IPS-18c (cell line): Measurements from ENCODE around the gene CCDC28B.

ENCODE experiments used
- H3K4me3 ChIP-seq: 2 replicates; pipeline ENCODE4 v1.7.0; 2013; ENCODE audit warnings: low read depth, mild to moderate bottlenecking, low read length, moderate library complexity; ENCODE audit not compliant: insufficient read depth
- H3K9me3 ChIP-seq: one replicate; pipeline ENCODE4 v1.6.1; 2013; ENCODE audit warnings: mild to moderate bottlenecking, low read length, moderate library complexity; ENCODE audit not compliant: control insufficient read depth, insufficient read depth

The CCDC28B gene

DNA sequence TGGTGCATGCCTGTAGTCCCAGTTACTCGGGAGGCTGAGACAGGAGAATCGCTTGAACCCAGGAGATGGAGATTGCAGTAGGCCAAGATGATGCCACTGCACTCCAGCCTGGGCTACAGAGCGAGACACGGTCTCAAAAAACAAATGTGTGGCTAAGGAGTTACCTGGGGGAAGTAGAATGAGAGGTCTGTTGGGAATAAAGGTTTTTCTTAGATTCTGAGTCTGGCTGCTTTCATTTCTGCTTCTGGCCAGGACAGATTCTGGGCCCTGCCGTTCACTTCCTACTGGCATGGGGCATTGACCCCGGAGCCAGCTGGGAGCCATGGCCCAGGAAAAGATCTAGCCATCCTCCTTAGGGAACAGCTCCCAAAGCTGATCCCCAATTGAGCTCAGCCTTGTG, 8.1 kb downstream of the CCDC28B start:
- H3K9me3 ChIP-seq = no peaks in the 10 kb centered on the region
- no peak overlapping the region for H3K4me3 ChIP-seq

DNA sequence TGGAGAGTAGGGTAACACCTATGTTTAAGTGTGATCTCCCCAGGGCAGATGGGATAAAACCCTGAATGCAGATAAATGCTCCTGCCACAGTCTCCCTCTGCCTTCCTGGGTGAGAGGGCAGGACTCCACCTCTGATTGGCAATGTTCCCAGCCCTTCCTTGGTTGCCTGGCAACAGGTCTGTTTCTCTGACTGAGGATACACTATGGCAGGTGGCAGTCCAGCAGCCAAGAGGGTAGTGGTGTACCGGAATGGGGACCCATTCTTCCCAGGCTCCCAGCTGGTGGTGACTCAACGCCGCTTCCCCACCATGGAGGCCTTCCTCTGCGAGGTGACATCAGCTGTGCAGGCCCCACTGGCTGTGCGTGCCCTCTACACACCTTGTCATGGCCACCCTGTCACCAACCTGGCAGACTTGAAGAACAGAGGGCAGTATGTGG, 8.5 kb downstream of the CCDC28B start, which contains the start of gene DCDC2B:
Gene DCDC2B, plus strand, starts transcription at position 199 of the 438 bp plus-strand sequence. Its CDS starts 5 bp downstream, at position 204.
- H3K4me3 ChIP-seq = no peak within 1 kb of the TSS
- H3K9me3 ChIP-seq = no peaks in the 10 kb centered on the region

DNA sequence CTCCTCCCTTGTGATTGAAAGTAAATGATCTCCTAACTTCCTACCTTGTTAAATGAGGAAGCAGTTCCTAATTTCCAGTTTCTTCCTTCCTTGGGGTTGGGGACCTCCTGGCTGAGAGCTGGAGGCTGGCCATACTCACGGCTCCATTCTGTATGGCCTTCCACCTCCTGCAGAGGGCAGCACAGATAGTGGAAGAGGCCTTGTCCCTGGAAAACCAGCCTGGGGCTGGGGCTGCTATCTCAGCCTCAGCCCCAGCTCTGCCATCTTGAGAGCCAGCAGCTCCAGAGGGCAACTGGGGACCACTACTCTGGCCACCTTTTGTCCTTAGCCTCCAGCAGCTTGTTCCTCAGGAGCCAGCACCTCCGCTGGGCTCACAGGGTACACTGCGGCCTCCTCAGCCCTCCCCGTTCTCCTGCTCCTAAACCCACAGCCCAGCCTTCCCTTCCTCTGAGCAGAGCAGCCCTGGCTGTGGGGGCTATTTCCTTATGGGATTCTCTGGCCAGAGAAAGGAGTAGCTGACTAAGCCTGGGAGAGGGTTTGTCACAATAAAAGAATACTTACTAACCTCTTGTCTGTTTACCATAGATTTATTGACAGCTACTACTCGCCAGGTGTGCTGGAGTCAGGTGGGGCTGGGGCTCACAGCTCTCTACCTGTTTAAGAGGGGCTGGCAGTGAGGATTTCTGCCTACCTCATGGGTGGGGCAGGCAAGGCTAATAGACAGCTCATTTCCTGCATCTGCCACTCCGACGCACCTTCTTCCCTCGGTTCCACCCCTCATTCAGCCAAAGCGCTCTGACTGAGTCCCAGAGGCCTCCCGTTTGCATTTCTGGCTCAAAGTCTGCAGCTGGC, 15.5 kb downstream of the CCDC28B start:
- Histone ChIP-seq H3K4me3 (no peak overlapping the region), H3K9me3 (no peaks in the 10 kb centered on the region)

DNA sequence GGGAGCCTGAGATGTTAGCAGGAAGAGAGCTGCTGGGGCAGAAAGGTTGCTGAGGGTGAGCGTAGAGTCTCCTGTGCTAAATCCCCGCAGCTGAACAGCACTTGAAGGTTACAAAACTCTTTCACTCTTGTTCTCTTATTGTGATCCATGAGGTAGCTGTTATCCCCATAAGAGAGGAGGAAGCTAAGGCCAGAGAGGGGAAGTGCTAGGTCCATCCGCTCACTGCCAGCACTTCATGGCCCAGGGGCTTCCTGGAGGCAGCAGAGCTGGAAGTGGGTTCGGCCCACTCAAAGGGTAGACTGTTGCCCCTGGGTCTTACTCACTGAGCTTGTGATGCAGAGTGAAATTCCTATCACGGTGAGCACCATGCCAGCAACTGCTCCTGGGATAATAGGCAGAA, 16.2 kb downstream of the CCDC28B start:
- Histone ChIP-seq H3K9me3 (no peaks in the 10 kb centered on the region), H3K4me3 (no peak overlapping the region)

DNA sequence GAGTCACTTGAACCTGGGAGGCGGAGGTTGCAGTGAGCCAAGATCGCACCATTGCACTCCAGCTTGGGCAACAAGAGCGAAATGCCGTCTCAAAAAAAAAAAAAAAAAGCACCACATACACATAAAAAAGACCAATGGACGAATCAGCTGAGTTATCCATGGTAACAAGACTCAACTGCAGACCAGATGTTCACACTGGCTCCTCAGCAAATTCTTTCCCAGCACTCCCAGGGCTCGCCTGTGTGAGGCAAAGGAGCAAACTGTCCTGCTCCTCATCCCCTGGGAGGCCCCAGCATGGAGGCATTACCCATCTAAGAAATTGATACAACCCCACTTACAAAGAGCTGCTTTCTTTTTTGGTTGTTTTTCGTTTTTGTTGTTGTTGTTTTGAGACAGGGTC, 18.6 kb downstream of the CCDC28B start:
- H3K4me3 ChIP-seq = no peak overlapping the region
- no peaks in the 10 kb centered on the region for H3K9me3 ChIP-seq

DNA sequence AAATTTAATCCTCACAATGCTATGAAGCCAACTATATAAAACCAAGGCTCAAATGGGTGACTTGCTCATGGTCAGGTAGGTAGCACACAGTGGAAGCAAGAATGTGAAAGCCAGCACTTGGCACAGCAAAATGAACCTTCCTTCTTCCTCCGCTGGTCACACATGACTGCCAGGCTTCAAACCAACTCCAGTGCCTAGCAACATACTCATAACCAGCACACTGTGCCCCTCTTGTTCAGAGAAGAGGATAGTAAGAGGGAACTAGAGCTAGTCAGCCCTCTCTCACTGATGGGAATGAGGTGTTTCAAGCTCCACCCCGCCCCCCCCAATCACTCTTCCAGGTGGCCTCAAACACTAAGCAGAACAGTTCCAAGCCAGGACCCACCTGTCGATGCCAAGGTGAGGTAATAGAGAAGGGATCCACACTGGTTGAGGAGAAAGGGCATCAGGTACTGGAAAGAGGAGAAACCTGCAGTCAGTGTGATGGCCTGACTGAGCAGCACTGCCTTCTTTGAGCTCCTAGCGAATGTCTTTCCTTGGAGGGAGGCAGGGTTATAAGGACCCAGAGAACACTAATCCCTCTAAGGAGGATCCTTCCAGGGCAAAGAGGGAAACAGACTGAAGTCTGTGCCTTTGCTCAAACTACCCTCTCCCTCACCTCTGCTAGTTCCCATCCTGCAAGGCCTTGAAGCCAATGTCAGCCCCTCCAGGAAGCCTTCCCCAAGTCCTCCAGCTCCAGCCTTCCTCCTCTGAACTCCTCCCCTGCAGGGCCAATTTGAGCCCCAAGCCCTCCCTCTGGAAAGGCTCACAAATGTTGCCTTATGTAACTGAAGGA, 20.6 kb downstream of the CCDC28B start:
- H3K9me3 ChIP-seq = no peaks in the 10 kb centered on the region
- H3K4me3 ChIP-seq = peak overlapping the region; percentile 96

DNA sequence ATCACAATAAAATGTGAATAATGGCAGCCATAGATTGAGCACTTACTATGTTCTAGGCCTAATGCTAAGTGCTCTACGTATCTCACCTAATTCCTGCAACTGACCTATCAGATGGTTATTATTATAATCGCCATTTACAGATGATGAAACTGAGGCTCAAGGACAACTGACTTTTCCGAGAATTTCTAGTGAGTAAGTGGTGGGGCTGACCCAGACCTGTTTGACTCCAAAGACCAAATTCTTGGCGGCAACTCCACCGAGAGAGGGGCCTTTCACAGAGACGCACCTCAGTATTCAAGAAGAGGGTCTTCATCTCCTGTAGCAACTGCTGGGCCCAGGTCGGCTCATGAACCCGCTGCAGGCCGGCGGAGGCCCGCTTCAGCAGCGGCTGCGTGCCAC, 21.2 kb downstream of the CCDC28B start:
- peak overlapping the region; percentile 96 for H3K4me3 ChIP-seq
- H3K9me3 ChIP-seq = no peaks in the 10 kb centered on the region

DNA sequence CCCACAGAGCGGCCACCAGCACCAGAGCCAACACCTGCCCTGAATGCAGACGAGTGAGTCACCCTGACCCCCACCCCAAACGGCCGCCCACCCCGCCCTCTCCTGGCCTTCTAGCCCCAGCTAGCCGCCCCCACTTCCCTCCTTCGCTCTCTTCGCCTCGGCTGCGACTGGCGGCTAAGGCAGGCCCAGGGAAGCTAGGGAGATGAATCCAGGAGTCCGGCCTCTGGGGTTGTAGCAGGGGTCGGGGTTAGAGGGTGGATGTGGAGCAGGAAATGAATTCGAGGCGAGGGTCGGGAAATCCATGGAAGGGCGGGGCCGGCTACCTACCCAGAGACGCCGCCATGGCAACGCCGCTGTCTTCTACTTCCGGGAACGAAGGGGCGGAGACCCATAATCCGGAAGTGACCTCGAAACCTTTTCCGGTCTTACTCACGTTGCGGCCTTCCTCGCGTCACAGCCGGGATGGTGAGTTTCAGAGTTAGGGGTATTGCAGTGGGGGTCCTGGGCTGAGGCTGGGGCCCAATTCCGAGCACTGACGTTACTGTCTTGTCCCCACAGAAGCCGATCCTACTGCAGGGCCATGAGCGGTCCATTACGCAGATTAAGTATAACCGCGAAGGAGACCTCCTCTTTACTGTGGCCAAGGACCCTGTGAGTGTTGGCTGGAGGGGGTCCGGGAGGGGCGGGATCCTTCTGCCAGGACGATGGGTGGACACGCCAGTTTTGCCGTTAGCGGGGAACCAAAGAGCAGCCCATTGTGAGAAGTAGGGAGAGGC, 21.8 kb downstream of the CCDC28B start, which contains the start of the genes EIF3I and TMEM234:
Gene EIF3I, plus strand, starts transcription at position 428 of the 776 bp plus-strand sequence. Its CDS starts 35 bp downstream, at position 463.
Gene TMEM234, minus strand, starts transcription at position 374 of the 776 bp plus-strand sequence. Its CDS starts 31 bp downstream, at position 343.
- H3K4me3 ChIP-seq = peak within 1 kb of the TSS; percentile 96

DNA sequence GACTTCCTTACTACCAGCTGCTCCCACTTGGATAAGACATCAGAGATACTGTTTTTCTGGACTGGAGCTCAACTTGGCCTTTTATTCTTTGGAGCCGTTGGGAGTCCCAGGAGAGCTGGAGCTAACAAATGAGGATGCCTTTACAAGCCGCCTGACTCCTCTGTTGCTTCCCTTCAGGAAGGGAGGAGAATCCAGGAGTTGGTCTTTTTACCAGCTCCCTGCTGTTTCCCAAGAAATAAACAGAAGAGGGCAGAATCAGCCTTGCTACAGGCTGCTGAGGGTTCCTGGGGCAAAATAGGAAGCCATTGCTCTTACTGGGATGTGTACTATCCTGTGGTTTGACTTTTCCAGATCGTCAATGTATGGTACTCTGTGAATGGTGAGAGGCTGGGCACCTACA, 23.3 kb downstream of the CCDC28B start:
- no peak overlapping the region for H3K4me3 ChIP-seq

More for the DNA sequence above, 21.8 kb downstream of the CCDC28B start, which contains the start of the genes EIF3I and TMEM234:
- no peaks in the 10 kb centered on the region for H3K9me3 ChIP-seq

DNA sequence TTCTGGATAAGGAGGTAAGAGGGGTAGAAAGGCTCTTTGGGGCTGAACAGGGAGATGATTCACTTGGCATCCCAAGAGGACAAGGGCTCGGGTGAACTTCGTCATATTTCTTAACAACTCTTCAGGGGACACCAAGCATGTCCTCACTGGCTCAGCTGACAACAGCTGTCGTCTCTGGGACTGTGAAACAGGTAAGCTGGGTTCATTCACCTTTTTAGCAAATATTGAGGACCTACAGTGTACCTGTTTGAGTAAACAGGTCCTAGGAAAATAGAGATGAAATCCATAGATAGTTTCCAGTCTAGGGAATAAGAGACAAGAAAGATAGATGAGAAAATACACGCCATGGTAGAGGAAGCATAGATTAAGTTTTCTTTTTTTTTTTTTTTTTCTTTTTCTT, 23.9 kb downstream of the CCDC28B start:
- H3K4me3 ChIP-seq = no peak overlapping the region

More for the DNA sequence above, 23.3 kb downstream of the CCDC28B start:
- no peaks in the 10 kb centered on the region for H3K9me3 ChIP-seq

DNA sequence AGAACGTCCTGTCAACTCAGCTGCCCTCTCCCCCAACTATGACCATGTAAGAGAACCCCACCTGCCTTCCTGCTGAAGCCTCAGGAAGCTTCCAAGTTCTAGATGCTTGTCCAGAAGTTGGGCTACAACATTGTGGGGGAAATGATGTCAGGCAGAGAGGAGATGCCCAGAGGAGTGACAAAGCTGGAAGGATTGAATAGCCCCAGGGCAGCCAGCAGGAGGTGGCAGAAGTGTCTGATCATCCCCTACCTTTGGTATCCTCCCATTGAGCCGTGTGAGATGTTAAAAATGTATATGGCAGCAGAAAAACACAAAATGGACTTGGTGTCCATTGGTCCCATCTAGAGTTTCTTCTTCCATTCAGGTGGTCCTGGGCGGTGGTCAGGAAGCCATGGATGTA, 28.4 kb downstream of the CCDC28B start:
- no peak overlapping the region for H3K4me3 ChIP-seq
- no peaks in the 10 kb centered on the region for H3K9me3 ChIP-seq

More for the DNA sequence above, 23.9 kb downstream of the CCDC28B start:
- no peaks in the 10 kb centered on the region for H3K9me3 ChIP-seq

DNA sequence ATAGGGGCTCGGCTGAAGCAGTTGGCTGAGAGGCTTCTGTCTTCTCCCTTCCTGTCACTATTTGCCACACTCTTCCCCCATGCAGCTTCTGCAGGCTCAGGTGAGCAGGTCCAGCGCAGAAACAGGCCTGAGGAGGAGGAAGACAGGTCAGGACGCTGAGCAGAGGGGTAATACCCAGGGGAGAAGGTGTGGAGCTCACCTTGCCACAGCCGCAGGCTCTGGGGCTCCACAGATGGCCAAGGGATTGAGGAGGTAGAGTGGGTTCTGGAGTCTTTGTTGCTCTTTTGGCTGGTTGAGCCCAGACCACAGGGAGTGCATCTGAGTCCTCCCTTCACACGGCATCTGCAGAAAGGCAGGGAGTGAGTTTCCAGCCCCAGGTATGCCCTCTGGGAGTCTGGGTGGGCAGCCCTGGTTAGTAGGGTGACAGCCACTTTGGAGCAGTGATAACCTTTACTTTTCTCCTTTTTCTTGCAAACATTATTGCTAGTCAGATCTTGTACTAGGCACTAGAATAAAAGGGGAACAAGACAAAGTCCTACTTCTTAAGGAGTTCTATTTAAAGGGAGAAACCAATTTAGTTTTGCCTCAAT, 31.5 kb downstream of the CCDC28B start:
- no peak overlapping the region for H3K4me3 ChIP-seq
- no peaks in the 10 kb centered on the region for H3K9me3 ChIP-seq

DNA sequence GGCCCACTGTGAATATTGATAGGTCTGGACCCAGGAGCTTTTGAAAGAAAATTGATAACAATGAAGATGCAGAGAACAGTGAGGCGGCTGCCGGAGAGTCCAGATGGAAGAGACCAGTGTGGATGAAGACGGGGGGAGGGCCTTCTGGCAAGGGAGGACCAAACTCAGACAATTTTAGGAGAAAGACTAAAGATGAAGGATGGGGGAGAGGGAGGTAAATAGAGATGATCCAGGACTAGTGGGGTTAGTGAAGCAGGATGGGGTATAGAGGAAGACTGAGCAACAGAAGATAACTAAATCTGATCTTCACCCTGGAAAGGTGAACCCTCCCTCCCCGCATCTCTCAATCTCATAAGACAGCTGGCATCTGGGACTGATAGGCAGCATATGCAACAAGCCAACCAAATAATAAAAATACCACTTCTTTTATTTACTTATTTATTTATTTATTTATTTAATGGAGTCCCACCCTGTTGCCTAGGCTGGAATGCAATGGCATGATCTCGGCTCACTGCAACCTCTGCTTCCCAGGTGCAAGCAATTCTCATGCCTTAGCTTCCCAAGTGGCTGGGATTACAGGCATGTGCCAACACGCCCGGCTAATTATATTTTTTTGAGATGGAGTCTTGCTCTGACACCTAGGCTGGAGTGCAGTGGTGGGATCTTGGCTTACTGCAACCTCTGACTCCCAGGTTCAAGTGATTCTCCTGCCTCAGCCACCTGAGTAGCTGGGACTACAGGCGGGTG, 32.3 kb downstream of the CCDC28B start:
- Histone ChIP-seq H3K4me3 (no peak overlapping the region), H3K9me3 (no peaks in the 10 kb centered on the region)

DNA sequence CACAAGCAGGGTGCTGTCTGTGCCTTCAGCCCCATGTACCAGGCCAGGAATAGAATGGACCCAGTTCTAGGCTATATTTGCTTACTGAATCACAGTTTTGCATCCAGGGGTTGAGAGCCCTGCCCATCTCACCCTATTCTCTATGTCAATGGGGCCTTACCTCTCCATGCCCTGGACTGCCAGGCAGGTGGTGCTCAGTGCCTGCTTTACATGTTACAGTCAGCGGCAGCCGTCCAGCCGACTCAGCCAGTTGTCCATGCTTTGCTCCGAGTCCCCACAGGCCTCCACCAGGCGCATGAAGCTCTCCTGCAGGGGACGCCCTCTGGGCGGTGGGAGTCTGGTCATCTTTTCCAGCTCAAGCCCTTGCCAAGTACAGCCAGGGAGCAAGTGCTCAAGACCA, 34.4 kb downstream of the CCDC28B start:
- H3K4me3 ChIP-seq = no peak overlapping the region
- H3K9me3 ChIP-seq = peaks cover 2% of the 10 kb centered on the region

DNA sequence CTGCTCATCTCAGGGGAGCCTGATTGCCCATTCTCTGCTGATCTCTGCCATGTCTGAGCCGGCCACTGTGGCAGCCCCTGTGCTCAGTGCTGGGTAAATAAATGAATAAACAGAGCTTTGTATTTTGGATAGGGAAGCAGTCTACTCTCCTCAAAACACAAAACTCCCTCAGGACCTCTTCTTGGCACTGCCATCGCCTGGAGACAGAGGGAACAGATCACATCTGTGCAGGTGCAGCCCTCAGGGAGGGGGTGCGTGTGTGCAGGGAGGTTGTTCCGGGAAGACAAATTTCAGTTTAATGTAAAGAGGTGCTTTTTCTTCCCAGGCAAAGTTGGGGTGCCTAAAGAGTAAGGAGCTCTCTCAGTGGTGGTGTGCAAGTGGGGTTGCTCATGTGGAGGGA, 38.9 kb downstream of the CCDC28B start:
- Histone ChIP-seq H3K4me3 (peak overlapping the region; percentile 87), H3K9me3 (peaks cover 2% of the 10 kb centered on the region)

DNA sequence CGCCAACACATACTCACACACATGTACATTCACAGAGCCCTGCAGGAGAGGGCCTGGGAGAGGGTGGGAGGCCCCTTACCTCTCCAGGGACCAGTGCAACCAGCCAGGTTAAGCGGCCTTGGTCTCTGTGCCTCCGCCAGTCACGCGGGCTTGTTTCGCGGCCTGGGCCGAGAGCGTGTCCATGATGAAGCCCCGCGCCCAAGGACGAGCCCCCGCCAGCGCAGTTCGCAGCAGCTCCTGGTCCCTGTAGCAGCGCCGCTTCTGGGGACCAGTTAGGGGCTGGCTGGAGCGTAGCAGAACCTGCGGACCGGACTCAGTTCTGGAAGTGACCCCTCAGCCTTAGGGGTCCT, 39.4 kb downstream of the CCDC28B start:
- Histone ChIP-seq H3K4me3 (peak overlapping the region; percentile 87), H3K9me3 (peaks cover 2% of the 10 kb centered on the region)
